ENCODE results near the gene ZFAND3. TPM values are rescaled to one million over a fixed set of nuclear protein-coding genes. Genes with fewer than 3 reads are reported as not detected.

ZFAND3 gene
- polyA plus RNA-seq, 1 donor (not counting 4 experiments of a cell fraction or from before 2014, with no cell fraction given): 19.6 TPM

DNA sequence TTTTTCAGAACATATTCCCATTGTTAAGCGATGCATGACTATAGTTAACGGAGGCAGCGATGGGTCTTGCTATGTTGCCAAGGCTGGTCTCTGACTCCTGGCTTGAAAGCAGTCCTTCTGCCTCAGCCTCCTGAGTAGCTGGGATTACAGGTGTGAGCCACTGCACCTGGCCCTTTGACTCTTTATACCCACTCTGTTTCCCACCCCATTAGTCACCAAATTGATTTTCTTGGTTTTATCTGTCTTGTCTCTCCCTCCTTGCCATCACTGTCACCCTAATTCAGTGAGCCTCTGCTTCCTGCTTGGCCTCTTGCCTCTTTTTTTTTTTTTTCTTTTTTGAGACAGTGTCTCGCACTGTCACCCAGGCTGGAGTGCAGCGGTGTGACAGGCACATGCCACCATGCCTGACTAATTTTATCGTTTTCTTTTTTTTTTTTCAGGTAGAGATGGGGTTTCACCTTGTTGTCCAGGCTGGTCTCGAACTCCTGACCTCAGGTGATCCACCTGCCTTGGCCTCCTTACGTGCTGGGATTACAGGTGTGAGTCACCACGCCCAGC lies 31.3 kb downstream of the ZFAND3 start:
- Histone ChIP-seq H3K27me3 (ENCODE audit: control insufficient read depth, extremely low read depth, insufficient read depth, low read length) (no peaks in the 10 kb centered on the region), H3K79me2 (ENCODE audit: control insufficient read depth, insufficient read depth, low read length) (peaks cover 89% of the 10 kb centered on the region), H2AFZ (ENCODE audit: control insufficient read depth, low read length) (no peak overlapping the region), H3K4me1 (ENCODE audit: control insufficient read depth, extremely low read depth, insufficient read depth, low read length) (peaks cover 12% of the 10 kb centered on the region), H3K4me2 (ENCODE audit: control insufficient read depth, extremely low read depth, insufficient read depth, low read depth, low read length) (no peak overlapping the region), H3K9me1 (ENCODE audit: control insufficient read depth, extremely low read depth, insufficient read depth, low read length) (peaks cover 2% of the 10 kb centered on the region), H3K9ac (ENCODE audit: control insufficient read depth, extremely low read depth, insufficient read depth, low read length) (no peak overlapping the region), H3K27ac (ENCODE audit: control insufficient read depth, insufficient read depth, low read length) (no peak overlapping the region), H3K9me3 (ENCODE audit: control insufficient read depth, low read depth, low read length) (no peaks in the 10 kb centered on the region), H3K4me3 (ENCODE audit: control insufficient read depth in 2 of 3, extremely low read depth in 1 of 3, insufficient read depth in 2 of 3, low read depth in 1 of 3, low read length in 3 of 3) (no peak overlapping the region), H4K20me1 (ENCODE audit: control insufficient read depth, extremely low read depth, insufficient read depth, low read length) (peaks cover 13% of the 10 kb centered on the region), H3K36me3 (ENCODE audit: control insufficient read depth in 2 of 2, extremely low read depth in 1 of 2, insufficient read depth in 2 of 2, low read length in 2 of 2) (no peaks in the 10 kb centered on the region)
- FAIRE-seq (no peak), DNase-seq (ENCODE audit: low read depth, low spot score) (no peak)
- dilution Hi-C loops (cut with MboI; ENCODE audit: extremely low pct_ligation_motif_present, low sequenced_read_pairs): no loop called here
- TF ChIP-seq, protein P1, sequence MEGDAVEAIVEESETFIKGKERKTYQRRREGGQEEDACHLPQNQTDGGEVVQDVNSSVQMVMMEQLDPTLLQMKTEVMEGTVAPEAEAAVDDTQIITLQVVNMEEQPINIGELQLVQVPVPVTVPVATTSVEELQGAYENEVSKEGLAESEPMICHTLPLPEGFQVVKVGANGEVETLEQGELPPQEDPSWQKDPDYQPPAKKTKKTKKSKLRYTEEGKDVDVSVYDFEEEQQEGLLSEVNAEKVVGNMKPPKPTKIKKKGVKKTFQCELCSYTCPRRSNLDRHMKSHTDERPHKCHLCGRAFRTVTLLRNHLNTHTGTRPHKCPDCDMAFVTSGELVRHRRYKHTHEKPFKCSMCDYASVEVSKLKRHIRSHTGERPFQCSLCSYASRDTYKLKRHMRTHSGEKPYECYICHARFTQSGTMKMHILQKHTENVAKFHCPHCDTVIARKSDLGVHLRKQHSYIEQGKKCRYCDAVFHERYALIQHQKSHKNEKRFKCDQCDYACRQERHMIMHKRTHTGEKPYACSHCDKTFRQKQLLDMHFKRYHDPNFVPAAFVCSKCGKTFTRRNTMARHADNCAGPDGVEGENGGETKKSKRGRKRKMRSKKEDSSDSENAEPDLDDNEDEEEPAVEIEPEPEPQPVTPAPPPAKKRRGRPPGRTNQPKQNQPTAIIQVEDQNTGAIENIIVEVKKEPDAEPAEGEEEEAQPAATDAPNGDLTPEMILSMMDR (optimal IDR thresholded peaks at IDR 0.05 in 1 of 3, IDR thresholded peaks at IDR 0.05 in 1 of 3, conservative IDR thresholded peaks at IDR 0.05 in 1 of 3; ENCODE audit: extremely low read depth in 1 of 3, insufficient read depth in 2 of 3, low read length in 3 of 3): no peak
- no peak for TF ChIP-seq EZH2 (IDR thresholded peaks at IDR 0.05; ENCODE audit: low read length)

DNA sequence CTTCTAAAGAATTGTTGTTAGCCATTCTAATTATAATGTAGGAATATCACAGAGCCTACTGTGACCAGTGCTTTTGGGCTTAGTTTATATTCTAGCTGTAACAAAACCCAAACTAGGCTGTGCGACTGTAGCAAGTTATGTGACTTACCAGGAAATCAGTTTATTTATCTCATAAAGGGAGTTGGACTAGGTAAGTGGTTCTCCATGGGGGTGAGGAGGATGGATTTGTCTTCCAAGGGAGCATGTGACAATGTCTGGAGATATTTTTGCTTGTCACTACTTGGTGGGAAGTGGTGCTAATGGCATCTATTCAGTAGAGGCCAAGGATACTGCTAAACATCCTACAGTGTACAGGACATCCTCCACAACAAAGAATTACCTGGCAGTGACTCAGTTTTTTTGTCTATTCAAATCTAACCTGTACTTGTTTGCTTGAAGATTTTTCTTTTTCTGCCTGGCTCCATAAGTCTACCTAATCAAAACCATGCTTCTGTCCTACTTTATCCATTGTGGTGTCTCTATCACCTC lies 32.5 kb downstream of the ZFAND3 start:
- Histone ChIP-seq H2AFZ (ENCODE audit: control insufficient read depth, low read length) (no peak overlapping the region), H3K79me2 (ENCODE audit: control insufficient read depth, insufficient read depth, low read length) (peaks cover 88% of the 10 kb centered on the region), H3K4me3 (ENCODE audit: control insufficient read depth in 2 of 3, extremely low read depth in 1 of 3, insufficient read depth in 2 of 3, low read depth in 1 of 3, low read length in 3 of 3) (no peak overlapping the region), H4K20me1 (ENCODE audit: control insufficient read depth, extremely low read depth, insufficient read depth, low read length) (peaks cover 17% of the 10 kb centered on the region), H3K4me1 (ENCODE audit: control insufficient read depth, extremely low read depth, insufficient read depth, low read length) (peaks cover 5% of the 10 kb centered on the region), H3K9me3 (ENCODE audit: control insufficient read depth, low read depth, low read length) (no peaks in the 10 kb centered on the region), H3K27ac (ENCODE audit: control insufficient read depth, insufficient read depth, low read length) (no peak overlapping the region), H3K9me1 (ENCODE audit: control insufficient read depth, extremely low read depth, insufficient read depth, low read length) (peaks cover 2% of the 10 kb centered on the region), H3K27me3 (ENCODE audit: control insufficient read depth, extremely low read depth, insufficient read depth, low read length) (no peaks in the 10 kb centered on the region), H3K4me2 (ENCODE audit: control insufficient read depth, extremely low read depth, insufficient read depth, low read depth, low read length) (no peak overlapping the region), H3K9ac (ENCODE audit: control insufficient read depth, extremely low read depth, insufficient read depth, low read length) (no peak overlapping the region), H3K36me3 (ENCODE audit: control insufficient read depth in 2 of 2, extremely low read depth in 1 of 2, insufficient read depth in 2 of 2, low read length in 2 of 2) (peaks cover 0 to 2% of the 10 kb centered on the region in 2 experiments)
- no peak for TF ChIP-seq EZH2 (IDR thresholded peaks at IDR 0.05; ENCODE audit: low read length)
- TF ChIP-seq, protein P1 (optimal IDR thresholded peaks at IDR 0.05 in 1 of 3, IDR thresholded peaks at IDR 0.05 in 1 of 3, conservative IDR thresholded peaks at IDR 0.05 in 1 of 3; ENCODE audit: extremely low read depth in 1 of 3, insufficient read depth in 2 of 3, low read length in 3 of 3): no peak
- DNase-seq (ENCODE audit: low read depth, low spot score) (no peak), FAIRE-seq (no peak)
- dilution Hi-C loops (cut with MboI; ENCODE audit: extremely low pct_ligation_motif_present, low sequenced_read_pairs): no loop called here

Measured in keratinocyte (primary cell).